Thoracic aorta (tissue), 2 donors: ENCODE measurements around the gene S1PR3. TPM values are rescaled to one million over a fixed set of nuclear protein-coding genes. Genes with fewer than 3 reads are reported as not detected.

Source experiments
- ATAC-seq: fragments of 150-250 bp; one replicate; pipeline ENCODE4 v1.8.0; 2017; ENCODE audit warnings: low read depth; ENCODE audit not compliant: insufficient number of reproducible peaks, low FRiP score
- DNase-seq: peaks from one replicate; pipeline ENCODE4 v3.0.0-alpha.2; 2020; ENCODE audit warnings: low spot score
- H3K27ac ChIP-seq, 2 donors: fragments of 200-600 bp; sonication (generic); 1 replicate in 1 of 2; 2 replicates in 1 of 2; pipeline ENCODE4 v1.5.1; 2016; ENCODE audit warnings: mild to moderate bottlenecking in 2 of 2, moderate library complexity in 2 of 2
- H3K27me3 ChIP-seq: fragments of 200-600 bp; sonication (generic); replicated peaks from 2 replicates; pipeline ENCODE4 v1.6.0; 2016; ENCODE audit warnings: mild to moderate bottlenecking; ENCODE audit not compliant: insufficient read depth
- H3K36me3 ChIP-seq: fragments of 200-600 bp; sonication (generic); one replicate; pipeline ENCODE4 v1.5.1; 2016
- H3K4me1 ChIP-seq, 2 donors: fragments of 200-600 bp; sonication (generic); 1 replicate in 1 of 2; 2 replicates in 1 of 2; pipeline versions ENCODE4 v1.5.1 to v1.6.0; 2016; ENCODE audit warnings: low read depth in 2 of 2, mild to moderate bottlenecking in 1 of 2; ENCODE audit not compliant: control insufficient read depth in 1 of 2
- H3K4me3 ChIP-seq: fragments of 200-600 bp; sonication (generic); 2 replicates; pipeline ENCODE4 v1.5.1; 2016; ENCODE audit warnings: mild to moderate bottlenecking
- H3K9me3 ChIP-seq: fragments of 200-600 bp; sonication (generic); 2 replicates; pipeline ENCODE4 v1.5.1; 2016
- CTCF ChIP-seq: fragments of 200-600 bp; sonication (generic); IDR thresholded peaks from one replicate; pipeline ENCODE4 v1.5.1; 2019; ENCODE audit warnings: antibody characterized with exemption
- total RNA-seq, 2 donors: library from RNA; depleted of rRNA; stranded (reverse); fragments of >200 nt; gene quantifications; one replicate each; pipeline versions ENCODE4 v1.1.0 to v1.2.3, GENCODE V29; 2016

Gene S1PR3
- total RNA-seq, 2 donors from 2014 or later, result 125 to 173 TPM

- ATAC-seq (no peak), DNase-seq (no peak)
- no peak for TF ChIP-seq CTCF
- no peaks in the 10 kb centered on the region for H3K4me1 ChIP-seq
- H3K27ac ChIP-seq, result no peak overlapping the region
- no peaks in the 10 kb centered on the region for H3K9me3 ChIP-seq
- H3K36me3 ChIP-seq, result no peaks in the 10 kb centered on the region
- H3K27me3 ChIP-seq, result no peaks in the 10 kb centered on the region
- no peak overlapping the region for H3K4me3 ChIP-seq
Measured at GRCh38 chr9:88971131-88971960, 19.9 kb upstream of the S1PR3 start.

GRCh38 chr9:88972401-88972800 lies 18.9 kb upstream of the S1PR3 start:
- H3K27ac ChIP-seq, result no peak overlapping the region
- DNase-seq, result no peak
- no peaks in the 10 kb centered on the region for H3K4me1 ChIP-seq
- H3K36me3 ChIP-seq, result no peaks in the 10 kb centered on the region
- TF ChIP-seq CTCF, result no peak
- ATAC-seq, result no peak
- no peak overlapping the region for H3K4me3 ChIP-seq
- no peaks in the 10 kb centered on the region for H3K9me3 ChIP-seq
- H3K27me3 ChIP-seq, result no peaks in the 10 kb centered on the region

GRCh38 chr9:88973281-88974045 lies 17.8 kb upstream of the S1PR3 start:
- Histone ChIP-seq H3K27me3 (no peaks in the 10 kb centered on the region), H3K4me3 (no peak overlapping the region), H3K4me1 (no peaks in the 10 kb centered on the region), H3K27ac (no peak overlapping the region), H3K9me3 (no peaks in the 10 kb centered on the region), H3K36me3 (no peaks in the 10 kb centered on the region)
- ATAC-seq (no peak), DNase-seq (no peak)
- no peak for TF ChIP-seq CTCF

GRCh38 chr9:88974641-88975040 lies 16.6 kb upstream of the S1PR3 start:
- Histone ChIP-seq H3K9me3 (no peaks in the 10 kb centered on the region), H3K4me1 (no peaks in the 10 kb centered on the region), H3K36me3 (no peaks in the 10 kb centered on the region), H3K27ac (no peak overlapping the region), H3K27me3 (no peaks in the 10 kb centered on the region), H3K4me3 (no peak overlapping the region)
- no peak for ATAC-seq
- no peak for DNase-seq
- TF ChIP-seq CTCF, result no peak
